ENCODE data around the gene SHISA2.

DNA sequence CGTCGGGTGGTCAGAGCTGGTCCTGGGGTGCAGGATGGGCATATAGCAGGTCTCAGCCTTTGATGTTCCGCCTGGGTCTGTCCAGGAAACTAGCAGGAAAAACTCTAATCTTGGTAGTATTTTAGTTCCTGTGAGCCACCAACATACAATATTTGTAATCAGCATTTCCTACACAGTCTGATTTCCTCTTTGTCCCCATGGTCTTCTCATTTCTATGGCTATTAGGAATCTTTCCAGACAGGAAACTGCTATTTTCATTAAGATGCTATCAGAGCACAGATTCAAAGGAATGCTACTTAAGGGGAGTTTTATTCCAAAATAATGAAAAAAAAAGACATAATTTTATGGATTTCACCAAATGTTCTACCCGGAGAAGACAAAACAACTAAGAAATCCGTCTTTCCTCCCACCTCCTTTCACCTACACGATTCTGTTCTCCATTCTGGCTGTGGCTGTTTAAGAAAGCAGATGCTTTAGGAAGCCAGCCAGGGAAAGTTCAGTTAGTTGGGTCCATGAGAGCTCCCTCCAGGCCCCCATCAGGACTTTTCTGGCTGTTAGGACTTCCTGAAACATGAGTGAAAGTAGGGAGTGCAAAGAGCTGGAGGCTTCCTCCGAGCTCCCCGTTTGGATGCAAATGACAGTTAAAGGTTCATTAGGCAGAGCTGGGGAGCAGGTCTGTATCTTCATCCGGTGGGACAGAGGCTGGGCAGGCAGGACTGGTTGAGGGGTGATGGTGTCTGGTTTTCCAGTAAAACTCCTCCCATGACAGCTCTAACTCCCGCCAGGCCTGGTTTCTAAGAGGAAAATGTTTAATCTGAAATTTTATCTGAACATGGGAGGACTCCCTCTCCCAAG lies 36.3 kb downstream of the SHISA2 start:
- TF ChIP-seq, protein P1, sequence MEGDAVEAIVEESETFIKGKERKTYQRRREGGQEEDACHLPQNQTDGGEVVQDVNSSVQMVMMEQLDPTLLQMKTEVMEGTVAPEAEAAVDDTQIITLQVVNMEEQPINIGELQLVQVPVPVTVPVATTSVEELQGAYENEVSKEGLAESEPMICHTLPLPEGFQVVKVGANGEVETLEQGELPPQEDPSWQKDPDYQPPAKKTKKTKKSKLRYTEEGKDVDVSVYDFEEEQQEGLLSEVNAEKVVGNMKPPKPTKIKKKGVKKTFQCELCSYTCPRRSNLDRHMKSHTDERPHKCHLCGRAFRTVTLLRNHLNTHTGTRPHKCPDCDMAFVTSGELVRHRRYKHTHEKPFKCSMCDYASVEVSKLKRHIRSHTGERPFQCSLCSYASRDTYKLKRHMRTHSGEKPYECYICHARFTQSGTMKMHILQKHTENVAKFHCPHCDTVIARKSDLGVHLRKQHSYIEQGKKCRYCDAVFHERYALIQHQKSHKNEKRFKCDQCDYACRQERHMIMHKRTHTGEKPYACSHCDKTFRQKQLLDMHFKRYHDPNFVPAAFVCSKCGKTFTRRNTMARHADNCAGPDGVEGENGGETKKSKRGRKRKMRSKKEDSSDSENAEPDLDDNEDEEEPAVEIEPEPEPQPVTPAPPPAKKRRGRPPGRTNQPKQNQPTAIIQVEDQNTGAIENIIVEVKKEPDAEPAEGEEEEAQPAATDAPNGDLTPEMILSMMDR (IDR thresholded peaks at IDR 0.05), result no peak
- no peak for TF ChIP-seq POLR2AphosphoS5 (IDR thresholded peaks at IDR 0.05; ENCODE audit: insufficient read depth in 1 of 2, low read depth in 1 of 2)
- TF ChIP-seq POLR2A (IDR thresholded peaks at IDR 0.05), result no peak

Data from vagina (tissue), 2 donors.